ENCODE results near the gene SLC49A4.
A peak's percentile ranks its signal among the peaks of the same experiment; 100 is the strongest.

The SLC49A4 gene

DNA sequence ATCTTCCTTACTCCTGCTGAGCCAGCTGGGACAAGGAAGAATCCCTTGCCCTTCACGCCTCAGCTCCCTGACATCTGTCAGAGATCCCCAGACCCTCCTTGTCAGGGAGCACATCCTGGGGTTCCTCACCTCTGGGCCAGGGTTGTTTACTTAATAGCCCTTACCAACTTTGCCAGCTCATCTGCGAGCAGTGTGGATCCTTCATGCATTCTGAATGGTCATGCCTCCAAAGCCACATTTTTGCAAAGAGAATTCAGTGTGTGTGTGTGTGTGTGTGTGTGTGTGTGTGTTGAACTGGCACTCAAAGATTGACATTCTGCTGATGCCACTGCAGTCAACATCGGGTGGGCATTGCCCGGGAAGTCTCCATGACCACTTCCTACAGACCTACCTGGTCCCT is 112.6 kb downstream of the SLC49A4 start:
- no peak for DNase-seq (ENCODE audit: low read depth in 2 of 2)

- DNase-seq (ENCODE audit: low read depth in 2 of 2) = no peak
Observed at GRCh38 chr3:122908251-122908650, 113.4 kb downstream of the SLC49A4 start.

- no peak for DNase-seq (ENCODE audit: low read depth in 2 of 2)
Observed at GRCh38 chr3:122911901-122912300, 117.0 kb downstream of the SLC49A4 start.

- DNase-seq (ENCODE audit: low read depth in 2 of 2) = no peak
Observed at GRCh38 chr3:122912772-122913538, 118.1 kb downstream of the SLC49A4 start.

GRCh38 chr3:122913539-122914100 is 118.8 kb downstream of the SLC49A4 start:
- DNase-seq (ENCODE audit: low read depth in 2 of 2) = no peak

GRCh38 chr3:122915300-122916055 is 120.6 kb downstream of the SLC49A4 start:
- DNase-seq (ENCODE audit: low read depth in 2 of 2) = no peak

DNA sequence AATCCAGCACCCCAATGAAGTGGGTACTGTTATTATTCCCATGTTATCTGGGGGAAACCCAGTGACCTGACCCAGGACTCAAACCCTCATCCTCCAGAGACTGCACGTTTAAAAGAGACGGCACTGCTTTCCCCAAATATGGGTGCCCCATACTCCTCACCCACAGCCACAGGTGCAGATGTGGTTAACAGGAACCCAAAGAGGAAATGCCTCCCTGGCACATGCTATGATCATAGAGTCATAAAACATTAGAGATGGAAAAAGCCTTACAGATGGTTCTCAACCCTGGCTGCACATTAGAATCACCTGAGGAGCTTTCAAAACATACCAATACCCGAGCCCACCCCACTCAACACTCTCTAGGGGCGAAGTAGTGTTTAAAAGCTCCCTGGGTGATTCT is 121.2 kb downstream of the SLC49A4 start:
- no peak for DNase-seq (ENCODE audit: low read depth in 2 of 2)

DNA sequence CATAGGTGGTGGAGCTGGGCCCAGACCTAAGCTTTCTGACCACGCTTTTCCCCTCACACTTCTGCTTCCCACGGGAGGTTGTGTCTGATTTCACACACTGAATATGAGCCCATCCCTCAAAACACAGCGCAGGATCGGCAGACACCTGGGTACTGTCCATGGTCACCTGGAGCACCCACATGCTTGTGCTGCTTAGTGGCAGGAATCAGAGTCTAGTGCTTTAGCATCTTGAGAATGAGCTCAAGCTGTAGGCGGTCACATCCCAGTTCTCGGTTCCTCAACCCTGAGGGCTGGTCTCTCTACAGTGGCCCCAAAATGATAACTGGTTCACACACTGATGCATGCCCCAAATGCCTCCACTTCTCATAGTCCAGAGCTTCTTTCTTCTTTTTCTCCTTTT is 121.7 kb downstream of the SLC49A4 start:
- DNase-seq (ENCODE audit: low read depth in 2 of 2) = no peak

GRCh38 chr3:122917412-122917811 is 122.5 kb downstream of the SLC49A4 start:
- DNase-seq (ENCODE audit: low read depth in 2 of 2) = no peak

DNA sequence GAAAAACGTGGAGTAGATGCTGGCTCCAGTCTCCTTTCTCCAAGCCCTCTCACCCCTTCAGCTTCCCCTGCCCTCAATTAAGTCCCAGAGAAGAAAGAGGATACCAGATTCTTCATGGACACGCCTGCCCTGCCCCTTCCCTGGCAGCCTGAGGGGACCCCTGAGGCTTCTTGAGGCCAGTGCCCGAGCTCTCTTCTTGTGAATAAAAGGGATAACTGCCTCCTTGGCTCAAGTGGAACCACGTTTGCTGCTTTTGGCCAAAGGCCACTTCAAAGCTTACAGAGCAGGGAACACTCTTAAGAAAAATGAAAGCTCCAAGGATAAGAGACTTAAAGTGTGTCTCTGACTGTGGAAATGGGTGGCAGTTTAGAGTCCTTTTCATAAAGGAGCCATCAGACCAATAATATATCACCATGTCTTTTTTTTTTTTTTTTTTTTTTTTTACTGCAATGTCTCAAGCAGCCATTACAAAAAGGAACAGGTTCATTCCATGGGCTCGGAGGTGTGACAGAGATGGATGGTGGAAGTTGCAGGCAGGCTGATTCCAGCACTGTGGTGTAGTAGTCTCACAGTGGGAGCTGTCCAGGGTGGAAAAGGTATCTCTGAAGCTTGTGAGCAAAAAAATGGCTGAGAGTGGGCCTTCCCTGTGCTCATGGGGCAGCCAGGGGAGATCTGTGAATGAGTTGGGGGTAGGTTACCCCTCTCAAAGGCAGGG is 123.9 kb downstream of the SLC49A4 start:
- no peak for DNase-seq (ENCODE audit: low read depth in 2 of 2)

DNA sequence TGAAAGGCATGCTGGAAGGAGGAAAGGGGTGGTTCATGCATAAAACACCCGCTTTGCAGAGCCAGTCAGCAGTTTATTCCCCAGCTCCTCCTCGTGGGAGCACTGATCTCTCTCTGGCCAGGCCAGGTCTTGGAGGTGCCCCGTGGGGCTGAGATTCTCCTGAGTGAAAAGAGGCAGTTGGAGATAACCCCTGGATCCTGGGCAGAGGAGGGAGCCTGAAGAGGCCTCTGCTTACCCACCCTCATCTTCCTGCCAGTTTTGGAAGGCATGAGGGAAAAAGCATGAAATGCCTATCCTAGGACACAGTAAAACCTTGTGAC is 124.4 kb downstream of the SLC49A4 start:
- DNase-seq (ENCODE audit: low read depth in 2 of 2) = no peak

DNA sequence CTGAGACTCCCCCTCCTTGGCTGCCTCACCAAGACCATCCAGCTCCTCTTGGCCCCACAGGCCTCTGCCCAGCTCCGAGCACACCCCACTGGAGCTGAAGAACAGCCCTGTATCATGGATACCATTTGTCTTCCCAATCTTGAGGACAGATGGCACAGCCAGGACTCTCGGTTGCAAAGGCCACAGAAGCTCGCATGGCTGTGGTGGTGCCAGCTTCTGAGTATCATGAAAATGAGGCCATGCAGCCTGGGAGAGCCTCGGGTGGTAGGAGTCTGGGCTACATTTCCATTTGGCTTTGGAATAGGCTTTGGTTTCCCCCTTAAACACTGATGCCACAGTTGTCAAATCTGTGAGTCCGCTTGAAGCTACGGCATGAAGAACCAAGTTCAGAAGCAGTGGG is 126.1 kb downstream of the SLC49A4 start:
- no peak for DNase-seq (ENCODE audit: low read depth in 2 of 2)

DNA sequence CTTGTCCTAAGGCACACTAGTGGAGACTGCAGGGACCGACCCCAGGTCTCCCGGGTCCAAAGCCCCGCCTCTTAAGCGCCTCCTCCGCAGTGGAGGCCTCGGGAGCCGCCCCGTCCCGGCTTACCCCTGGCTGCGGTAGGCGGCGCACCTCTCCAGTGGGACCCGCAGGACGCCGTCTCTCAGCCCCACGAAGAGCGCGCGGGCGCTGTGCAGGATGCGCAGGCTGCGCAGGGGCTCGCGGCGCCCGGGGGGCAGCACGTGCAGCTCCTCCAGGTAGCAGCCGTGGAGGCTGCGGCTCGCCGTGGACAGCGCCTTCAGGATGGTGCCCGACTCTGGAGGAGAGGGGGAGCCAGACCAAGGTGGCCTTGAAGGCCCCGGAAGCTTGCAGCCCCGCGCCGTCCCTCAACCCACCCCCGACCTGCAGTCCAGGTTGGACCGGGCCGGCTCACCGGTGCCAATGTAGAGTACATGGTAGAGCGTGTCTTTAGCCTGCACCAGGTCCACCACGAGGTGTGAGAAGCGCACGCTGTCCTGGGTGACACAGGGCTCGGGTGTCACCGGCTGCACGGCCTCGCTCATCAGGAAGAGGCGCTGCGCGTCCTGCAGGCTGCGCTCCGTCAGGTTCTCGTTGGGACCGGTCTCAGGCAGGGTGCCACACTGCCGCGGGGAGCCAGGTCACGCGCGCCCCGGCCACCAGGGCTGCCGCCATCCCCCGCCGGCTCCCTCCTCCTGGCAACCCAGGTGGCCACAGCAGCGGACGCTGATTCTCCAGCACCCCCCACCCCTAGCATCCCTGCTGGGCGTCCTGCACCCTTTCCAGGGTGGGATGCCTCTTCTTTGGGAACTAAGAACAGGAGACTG is 127.2 kb downstream of the SLC49A4 start:
- DNase-seq (ENCODE audit: low read depth in 2 of 2) = peak; percentile 26 to 31

GRCh38 chr3:122923611-122924010 is 128.7 kb downstream of the SLC49A4 start:
- DNase-seq (ENCODE audit: low read depth in 2 of 2) = no peak

DNA sequence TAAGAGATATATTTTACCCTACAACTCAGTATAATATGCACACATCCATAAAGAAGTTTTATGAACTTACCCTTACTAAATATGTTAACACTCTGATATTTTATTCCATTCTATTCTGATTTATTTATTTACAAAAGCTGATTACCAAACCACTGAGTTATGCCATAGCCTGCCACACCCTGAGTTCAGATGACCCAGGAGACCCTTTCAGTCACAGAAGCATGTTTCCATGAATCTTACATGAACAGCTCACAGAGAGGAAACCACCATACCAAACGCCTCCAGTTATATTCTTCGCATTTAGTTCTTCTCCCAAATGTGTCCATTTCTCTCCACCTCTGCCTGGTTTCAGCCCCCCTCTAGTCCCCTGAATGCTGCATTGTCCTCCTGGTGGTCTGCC is 129.2 kb downstream of the SLC49A4 start:
- no peak for DNase-seq (ENCODE audit: low read depth in 2 of 2)

DNA sequence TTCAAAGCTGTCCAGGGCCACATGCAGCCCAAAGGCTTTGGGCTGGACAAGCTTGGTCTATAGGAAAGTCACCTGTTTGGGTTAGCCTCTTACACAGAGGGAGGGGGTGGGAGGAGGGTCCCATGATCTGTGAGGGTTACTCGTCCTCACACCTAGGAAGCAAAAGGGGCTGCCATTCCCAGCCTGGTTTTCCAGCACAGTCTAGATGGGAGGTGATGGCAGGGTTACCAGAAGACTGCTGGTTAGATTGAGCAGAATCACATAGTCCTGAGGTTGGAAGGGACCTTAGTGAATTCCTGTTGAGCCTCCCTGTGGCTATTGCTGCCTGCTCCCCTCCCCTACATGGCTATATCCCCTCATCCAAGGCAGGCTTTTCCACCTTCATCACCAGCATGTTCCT is 130.9 kb downstream of the SLC49A4 start:
- no peak for DNase-seq (ENCODE audit: low read depth in 2 of 2)

- no peak for DNase-seq (ENCODE audit: low read depth in 2 of 2)
Observed at GRCh38 chr3:122926322-122926721, 131.5 kb downstream of the SLC49A4 start.

DNA sequence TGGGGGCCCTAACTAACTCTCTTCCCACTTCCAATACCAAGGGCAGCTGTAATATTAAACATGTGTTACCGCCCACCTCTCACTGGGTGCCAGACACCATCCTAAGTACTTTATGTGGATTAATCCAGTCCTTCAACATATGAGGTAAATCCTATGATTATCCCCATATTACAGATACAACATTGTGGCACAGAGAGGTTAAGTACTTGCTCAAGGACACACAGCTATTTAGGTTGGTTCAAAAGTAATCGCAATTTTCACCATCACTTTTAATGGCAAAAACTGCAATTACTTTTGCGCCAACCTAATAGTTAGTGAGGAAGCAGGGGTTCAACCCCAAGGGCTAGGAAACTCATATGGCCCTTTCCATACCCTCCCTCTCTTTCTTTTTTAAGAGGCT is 131.9 kb downstream of the SLC49A4 start:
- no peak for DNase-seq (ENCODE audit: low read depth in 2 of 2)

DNA sequence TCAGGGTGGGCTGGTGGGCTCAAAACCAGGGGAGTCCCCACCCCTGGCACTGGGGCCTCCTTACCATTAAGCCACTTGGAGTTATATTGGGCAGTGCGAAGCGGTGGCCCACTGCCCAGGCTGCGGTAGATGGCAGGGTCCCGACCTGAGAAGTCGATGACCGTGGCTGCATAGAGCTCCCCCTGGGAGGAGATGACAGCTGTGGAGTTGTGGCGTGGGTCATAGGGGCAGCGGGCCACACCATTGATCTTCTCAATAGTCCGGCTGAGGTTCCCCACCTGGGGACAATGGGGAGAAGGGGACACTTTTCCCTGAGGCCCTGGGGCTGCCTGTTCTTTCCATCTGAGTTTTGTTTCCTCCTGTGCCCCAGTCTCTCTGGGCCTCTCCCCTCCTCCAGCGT is 132.9 kb downstream of the SLC49A4 start:
- no peak for DNase-seq (ENCODE audit: low read depth in 2 of 2)

- DNase-seq (ENCODE audit: low read depth in 2 of 2) = no peak
Observed at GRCh38 chr3:122928396-122929187, 133.7 kb downstream of the SLC49A4 start.
